ENCODE results near the gene ARMC6.
"Not testable (repeated sequence)": the region's sequence is repeated elsewhere in the genome, so short reads cannot be mapped to it uniquely, and the experiment has no call there.

ARMC6 gene

DNA sequence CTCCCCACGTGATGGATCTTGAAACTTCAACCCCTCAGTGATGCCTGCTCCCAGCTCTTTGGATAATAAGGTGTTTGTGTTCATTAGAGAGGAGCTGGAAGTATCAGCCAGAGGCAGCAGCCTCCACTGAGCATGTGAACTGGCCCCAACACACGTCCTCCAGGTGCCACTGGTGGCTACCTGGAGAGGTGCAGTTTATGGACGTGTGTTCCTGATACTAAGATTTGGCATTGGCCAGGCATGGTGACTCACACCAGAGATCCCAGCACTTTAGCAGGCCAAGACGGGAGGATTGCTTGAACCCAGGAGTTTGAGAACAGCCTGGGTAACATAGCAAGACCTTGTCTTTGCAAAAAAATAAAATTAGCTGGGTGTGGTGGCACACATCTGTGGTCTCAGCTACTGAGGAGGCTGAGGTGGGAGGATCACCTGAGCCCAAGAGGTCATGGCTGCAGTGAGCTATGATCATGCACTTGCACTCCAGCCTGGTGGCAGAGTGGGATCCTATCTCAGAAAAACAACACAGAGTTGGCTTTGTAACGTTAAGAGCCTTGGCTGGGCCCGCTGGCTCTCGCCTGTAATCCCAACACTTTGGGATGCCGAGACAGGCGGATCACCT lies 64.8 kb downstream of the ARMC6 start:
- no peak for DNase-seq (ENCODE audit: low read depth)
- TF ChIP-seq, protein P1, sequence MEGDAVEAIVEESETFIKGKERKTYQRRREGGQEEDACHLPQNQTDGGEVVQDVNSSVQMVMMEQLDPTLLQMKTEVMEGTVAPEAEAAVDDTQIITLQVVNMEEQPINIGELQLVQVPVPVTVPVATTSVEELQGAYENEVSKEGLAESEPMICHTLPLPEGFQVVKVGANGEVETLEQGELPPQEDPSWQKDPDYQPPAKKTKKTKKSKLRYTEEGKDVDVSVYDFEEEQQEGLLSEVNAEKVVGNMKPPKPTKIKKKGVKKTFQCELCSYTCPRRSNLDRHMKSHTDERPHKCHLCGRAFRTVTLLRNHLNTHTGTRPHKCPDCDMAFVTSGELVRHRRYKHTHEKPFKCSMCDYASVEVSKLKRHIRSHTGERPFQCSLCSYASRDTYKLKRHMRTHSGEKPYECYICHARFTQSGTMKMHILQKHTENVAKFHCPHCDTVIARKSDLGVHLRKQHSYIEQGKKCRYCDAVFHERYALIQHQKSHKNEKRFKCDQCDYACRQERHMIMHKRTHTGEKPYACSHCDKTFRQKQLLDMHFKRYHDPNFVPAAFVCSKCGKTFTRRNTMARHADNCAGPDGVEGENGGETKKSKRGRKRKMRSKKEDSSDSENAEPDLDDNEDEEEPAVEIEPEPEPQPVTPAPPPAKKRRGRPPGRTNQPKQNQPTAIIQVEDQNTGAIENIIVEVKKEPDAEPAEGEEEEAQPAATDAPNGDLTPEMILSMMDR (IDR thresholded peaks at IDR 0.05; ENCODE audit: low read depth, low read length, missing control alignments), result no peak
- no peak overlapping the region for H3K4me3 ChIP-seq (ENCODE audit: low read depth, low read length)

DNA sequence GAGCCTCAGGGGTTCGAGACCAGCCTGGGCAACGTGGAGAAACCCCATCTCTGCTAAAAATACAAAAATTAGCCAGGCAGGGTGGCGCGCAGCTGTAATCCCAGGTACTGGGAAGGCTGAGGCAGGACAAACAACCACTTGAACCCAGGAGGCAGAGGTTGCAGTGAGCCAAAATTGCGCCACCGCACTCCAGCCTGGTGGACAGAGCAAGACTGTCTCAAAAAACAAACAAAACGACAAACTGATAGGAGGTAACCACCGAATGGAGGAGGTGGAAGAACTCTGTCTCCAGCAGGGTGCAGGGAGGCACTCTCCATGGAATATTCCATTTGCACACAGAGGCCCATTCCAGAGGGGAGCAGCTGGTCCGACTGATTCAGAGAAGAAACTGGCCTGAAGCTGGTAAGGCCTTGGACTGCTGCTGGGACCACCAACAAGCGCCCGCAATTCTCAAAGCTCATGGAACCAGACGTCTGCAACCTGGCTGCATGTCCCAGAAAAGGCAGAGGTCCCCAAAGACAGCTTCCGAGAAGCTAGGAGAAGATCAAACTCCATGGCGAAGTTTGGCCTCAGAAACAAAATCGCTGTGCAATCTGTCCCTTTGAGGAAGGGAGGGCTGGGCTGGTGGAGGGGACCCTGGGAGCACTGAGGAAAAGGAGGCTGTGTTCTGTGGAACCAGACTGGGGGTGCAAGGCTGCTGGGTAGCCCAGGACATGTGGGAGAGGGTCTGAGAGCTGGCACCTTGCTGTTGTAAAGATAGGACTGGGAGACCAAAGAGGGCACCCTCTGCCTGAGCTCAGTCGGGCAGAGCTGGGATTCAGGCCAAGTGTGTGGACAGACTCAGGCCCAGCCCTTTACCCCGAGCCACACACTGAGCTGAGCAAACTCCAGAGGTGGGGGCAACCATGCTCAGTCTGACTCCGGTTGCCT lies 65.6 kb downstream of the ARMC6 start:
- no peak overlapping the region for H3K4me3 ChIP-seq (ENCODE audit: low read depth, low read length)
- TF ChIP-seq, protein P1 (IDR thresholded peaks at IDR 0.05; ENCODE audit: low read depth, low read length, missing control alignments), result no peak
- DNase-seq (ENCODE audit: low read depth), result no peak

DNA sequence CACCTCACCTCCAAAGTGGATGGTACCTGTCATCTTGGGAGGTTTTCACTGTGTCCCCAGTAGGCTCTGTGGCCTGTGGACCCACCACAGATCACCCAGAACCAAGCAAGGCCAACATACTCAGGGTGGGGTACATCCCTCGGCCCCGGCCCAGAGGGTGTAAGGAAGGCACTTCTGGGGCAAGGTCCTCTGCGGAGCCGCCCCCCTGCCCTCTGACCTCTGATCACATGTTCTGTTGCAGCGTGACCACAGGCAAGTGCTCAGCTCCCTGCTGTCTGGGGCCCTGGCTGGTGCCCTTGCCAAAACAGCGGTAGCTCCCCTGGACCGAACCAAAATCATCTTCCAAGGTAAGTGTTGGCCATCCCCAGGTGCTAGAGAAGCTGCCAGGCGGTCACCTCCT lies 68.1 kb downstream of the ARMC6 start:
- DNase-seq (ENCODE audit: low read depth), result no peak
- H3K4me3 ChIP-seq (ENCODE audit: low read depth, low read length), result no peak overlapping the region
- TF ChIP-seq, protein P1 (IDR thresholded peaks at IDR 0.05; ENCODE audit: low read depth, low read length, missing control alignments), result no peak

DNA sequence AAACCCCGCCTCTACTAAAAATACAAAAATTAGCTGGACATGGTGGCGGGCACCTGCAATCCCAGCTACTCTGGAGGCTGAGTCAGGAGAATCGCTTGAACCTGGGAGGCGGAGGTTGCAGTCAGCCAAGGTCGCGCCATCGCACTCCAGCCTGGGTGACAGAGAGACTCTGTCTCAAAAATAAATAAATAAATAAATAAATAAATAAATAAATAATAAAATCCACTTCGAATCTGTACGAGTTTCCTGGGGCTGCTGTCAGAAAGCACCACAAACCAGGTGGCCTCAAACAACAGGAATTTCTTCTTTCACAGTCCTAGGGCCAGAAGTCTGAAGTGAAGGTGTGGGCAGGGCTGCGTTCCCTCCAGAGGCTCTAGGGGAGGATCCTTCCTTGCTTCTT lies 69.2 kb downstream of the ARMC6 start:
- DNase-seq (ENCODE audit: low read depth), result not testable (repeated sequence)

DNA sequence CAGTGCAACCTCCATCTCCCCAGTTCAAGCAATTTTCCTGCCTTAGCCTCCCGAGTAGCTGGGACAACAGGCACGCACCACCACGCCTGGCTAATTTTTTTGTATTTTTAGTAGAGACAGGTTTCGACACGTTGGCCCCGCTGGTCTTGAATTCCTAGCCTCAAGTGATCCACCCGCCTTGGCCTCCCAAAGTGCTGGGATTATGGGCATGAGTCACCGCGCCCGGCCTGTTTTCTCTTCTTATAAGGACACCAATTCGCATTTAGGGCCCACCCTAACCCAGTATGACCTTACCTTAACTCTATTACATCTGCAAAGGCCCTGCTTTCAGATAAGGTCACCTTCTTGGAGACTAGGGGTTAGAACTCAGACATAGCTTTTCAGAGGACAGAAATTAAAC lies 69.8 kb downstream of the ARMC6 start:
- H3K4me3 ChIP-seq (ENCODE audit: low read depth, low read length), result no peak overlapping the region
- DNase-seq (ENCODE audit: low read depth), result no peak
- TF ChIP-seq, protein P1 (IDR thresholded peaks at IDR 0.05; ENCODE audit: low read depth, low read length, missing control alignments), result no peak

More for the DNA sequence above, 69.2 kb downstream of the ARMC6 start:
- not testable (repeated sequence) for H3K4me3 ChIP-seq (ENCODE audit: low read depth, low read length)

DNA sequence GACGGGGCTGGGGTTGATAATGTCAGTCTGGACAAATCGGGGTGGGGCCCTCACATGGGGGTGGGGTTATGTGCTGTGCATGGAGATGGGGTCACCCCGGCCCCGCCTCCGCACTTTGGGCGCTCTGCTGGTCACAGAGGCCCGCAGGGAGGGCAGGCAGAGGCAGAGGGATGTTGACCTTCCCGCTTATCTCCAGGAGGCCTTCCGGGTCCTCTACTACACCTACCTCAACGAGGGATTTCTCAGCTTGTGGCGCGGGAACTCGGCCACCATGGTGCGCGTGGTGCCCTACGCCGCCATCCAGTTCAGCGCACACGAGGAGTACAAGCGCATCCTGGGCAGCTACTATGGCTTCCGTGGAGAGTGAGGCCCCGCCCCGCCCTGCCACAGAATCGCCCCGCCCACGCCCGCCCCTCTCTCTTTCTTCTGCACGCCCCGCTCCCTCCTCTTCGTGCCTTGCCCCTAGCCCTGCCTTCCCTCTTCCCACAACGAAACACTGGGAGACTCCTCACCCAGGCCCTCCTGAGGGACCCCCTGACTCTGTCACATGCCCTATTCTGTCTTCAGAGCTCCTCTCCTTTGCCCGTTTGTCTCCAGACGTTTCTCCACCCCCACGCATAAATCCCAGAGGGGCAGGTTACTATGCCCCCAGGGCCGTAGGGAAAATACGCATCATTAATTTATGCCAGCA lies 72.1 kb downstream of the ARMC6 start:
- DNase-seq (ENCODE audit: low read depth), result no peak
- H3K4me3 ChIP-seq (ENCODE audit: low read depth, low read length), result peak overlapping the region; percentile 39
- TF ChIP-seq, protein P1 (IDR thresholded peaks at IDR 0.05; ENCODE audit: low read depth, low read length, missing control alignments), result no peak

DNA sequence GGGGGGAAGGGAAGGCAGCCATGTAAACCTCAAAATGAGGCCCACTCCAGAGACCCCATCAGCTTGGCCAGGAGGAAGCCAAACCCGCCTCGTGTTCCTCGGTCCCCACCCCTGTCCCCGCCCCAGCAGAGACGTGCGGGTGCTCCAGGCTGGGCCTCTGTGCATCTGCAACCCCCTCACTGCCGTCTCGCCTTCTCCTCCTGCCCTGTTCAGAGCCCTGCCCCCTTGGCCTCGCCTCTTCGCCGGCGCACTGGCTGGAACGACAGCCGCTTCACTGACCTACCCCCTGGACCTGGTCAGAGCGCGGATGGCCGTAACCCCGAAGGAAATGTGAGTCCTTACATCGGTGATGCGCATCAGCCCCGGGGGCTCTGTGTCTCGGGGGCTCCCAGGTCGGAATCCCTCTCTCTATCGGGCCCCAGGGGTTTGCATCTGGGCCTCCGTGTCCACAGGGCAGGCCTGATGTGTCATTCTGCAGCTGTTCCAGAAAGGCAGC lies 72.7 kb downstream of the ARMC6 start:
- no peak for DNase-seq (ENCODE audit: low read depth)
- H3K4me3 ChIP-seq (ENCODE audit: low read depth, low read length), result no peak overlapping the region
- TF ChIP-seq, protein P1 (IDR thresholded peaks at IDR 0.05; ENCODE audit: low read depth, low read length, missing control alignments), result no peak

DNA sequence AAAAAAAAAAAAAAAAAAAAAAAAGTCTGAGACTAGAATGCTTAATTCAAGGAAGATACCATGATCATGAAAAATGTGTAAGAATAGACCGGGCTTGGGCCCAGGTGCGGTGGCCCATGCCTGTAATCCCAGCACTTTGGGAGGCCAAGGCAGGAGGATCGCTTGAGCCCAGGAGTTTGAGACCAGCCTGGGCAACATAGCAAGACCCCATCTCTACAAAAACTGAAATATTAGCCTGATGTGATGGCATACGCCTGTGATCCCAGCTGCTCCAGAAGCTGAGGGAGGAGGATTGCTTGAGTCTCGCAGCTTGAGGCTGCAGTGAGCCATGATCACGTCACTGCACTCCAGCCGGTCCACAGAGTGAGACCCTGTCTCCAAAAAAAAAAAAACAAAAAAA lies 73.5 kb downstream of the ARMC6 start:
- H3K4me3 ChIP-seq (ENCODE audit: low read depth, low read length); DNase-seq (ENCODE audit: low read depth): not testable (repeated sequence)

All from GM12864 (cell line).